Measurements from ENCODE around the gene CEP131.

The CEP131 gene

GRCh38 chr17:81222906-81223761 is at the start of gene CEP131:
Gene CEP131 (minus strand): TSS chr17:81222965. CDS start chr17:81220056, 2,909 bp downstream.
- DNase-seq, result peak; percentile 84

DNA sequence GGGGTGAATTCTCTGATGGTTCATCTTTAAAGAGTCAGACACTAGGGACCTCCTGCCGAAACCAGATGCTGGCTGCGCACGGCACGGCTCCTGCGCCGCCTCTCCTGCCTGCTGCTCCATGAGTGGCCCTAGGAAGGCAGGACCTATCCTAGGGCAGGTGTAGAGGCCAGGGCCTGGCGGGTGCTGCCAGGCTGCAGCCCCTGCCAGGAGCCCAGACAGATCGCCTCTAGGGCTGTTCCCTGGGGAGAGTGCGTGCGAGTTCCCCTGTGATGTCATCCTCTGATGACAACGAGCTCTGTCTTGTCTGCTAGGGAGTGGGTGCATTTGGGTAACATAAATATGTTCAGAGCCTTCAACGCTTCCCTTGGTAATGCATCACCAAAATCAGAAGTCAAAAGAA is 48.5 kb upstream of the CEP131 start:
- no peak for DNase-seq

GRCh38 chr17:81270279-81270678 is 47.5 kb upstream of the CEP131 start:
- DNase-seq, result no peak

GRCh38 chr17:81267390-81268067 is 44.8 kb upstream of the CEP131 start:
- no peak for DNase-seq

DNA sequence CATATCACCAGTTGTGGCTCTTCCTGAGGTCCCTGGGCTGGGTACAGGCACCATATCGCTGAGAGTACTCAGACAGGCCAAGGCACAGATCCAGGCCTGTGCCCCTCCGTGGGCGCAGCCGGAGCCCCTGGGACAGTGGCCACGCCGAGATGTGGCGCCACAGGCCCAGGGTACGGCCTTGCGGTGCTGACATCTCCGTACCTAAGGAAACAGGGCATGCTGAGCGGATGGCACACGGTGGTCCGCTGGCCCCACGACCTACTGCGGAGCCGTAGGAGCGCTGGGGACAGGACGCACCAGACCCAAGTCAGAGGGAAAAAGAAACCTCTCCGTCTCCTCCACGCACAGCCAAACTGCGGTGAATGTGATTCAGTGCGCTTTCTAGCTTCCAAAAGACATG is 42.8 kb upstream of the CEP131 start:
- DNase-seq, result no peak

GRCh38 chr17:81264640-81265039 is 41.9 kb upstream of the CEP131 start:
- no peak for DNase-seq

DNA sequence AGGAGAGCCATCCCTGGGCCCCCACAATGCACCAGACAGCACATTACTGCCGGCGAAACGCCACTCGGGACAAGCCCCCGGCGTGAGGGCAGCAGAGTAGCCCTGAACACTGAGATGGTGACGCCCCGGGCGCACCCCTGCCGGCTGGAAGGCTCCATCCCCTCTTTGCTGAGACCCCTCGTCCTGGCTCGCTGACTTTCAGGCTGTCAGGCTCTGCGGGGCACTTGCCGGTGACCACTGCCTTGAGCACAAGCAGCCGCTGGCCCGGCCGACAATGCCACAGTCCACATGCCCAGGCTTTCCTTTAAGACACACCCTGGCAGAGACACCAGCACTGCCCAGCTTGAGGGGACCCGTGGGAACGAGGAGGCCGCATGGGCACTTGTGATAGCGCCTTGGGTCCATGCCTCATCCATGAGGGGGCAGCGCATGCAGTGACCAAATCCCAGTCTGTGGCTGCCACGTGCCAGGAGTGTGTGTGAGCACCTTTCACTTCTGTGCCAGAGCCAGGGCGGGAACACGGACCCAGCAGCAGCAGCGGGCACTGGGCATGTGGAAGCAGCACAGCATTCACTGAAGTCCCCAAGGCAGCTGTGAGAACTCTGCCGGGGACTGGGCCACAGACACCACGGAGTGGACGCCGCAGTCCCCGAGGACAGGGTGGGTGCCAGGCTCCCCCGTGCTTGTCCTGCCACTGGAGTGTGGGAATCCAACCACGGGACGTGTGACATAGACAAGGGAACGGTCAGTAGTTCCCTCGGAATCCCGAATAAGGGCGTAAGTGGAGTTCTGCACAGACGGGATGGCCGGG is 40.8 kb upstream of the CEP131 start:
- no peak for DNase-seq

- DNase-seq, result no peak
These were observed 39.0 kb upstream of the CEP131 start for GRCh38 chr17:81261582-81262336.

DNA sequence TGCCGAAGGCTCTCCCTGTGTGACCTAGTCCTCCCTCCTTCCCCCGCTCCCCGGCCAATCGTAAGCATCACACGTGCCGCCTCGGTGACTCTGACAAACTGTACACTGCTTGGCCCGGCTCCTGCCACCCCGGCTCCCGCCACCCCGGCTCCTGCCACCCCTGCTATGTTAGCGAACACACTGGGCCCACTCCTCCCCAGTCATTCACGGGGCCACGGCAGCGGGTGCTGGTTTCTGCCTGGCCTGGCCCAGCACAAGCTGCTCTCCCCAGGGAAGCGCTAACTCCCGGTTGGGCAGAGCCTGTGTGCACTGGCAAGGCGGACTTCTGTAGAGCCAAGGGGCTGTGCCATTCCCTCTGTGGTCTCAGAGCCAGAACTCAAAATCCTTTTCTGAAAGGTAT is 38.3 kb upstream of the CEP131 start:
- DNase-seq, result no peak

GRCh38 chr17:81260641-81261040 is 37.9 kb upstream of the CEP131 start:
- DNase-seq, result no peak

DNA sequence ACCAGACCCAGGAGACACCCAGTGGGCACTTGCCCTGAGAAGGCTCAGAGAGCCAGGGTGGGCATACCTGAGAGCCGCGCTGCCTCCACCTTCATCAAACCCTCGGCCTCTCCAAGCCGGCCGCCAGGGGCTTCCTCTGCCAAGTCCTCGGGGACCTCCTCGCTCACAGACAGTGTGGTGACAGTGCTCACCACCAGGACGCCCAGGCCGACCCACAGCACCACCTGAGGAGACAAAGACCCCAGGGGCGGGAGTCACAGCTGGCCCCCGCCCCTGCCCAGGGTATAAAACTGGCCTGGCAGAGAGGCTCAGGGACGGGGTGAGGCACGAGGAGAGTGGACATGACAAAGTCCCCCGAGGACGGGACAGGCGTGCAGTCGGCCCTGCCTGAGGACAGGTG is 37.4 kb upstream of the CEP131 start:
- no peak for DNase-seq

DNA sequence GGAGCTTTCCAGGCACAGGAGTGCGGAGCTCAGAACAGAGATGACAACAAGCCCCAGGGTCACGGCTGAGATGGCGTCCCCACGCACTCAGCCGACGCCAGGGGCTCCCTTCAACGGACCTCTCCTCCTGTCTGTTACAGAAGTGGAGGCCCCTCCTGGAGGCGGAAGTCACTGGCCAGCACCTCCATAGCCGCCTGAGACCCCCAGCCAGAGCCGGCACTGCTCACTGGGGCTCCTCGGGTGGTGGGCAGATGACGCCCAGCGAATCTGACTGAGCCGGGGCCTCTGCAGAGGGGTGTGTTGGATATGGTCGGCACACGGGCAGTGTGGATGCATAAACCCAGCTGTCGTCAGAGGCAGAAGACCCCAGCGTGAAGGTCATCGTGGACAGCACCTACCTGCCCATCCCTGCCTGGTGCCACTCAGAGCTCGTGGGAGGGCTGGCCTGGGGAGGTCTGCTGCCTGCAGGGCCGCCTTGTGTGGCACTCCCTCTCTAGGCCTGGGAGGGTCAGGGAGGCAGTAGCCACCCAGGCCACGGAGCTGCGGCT is 36.4 kb upstream of the CEP131 start:
- DNase-seq, result no peak

DNA sequence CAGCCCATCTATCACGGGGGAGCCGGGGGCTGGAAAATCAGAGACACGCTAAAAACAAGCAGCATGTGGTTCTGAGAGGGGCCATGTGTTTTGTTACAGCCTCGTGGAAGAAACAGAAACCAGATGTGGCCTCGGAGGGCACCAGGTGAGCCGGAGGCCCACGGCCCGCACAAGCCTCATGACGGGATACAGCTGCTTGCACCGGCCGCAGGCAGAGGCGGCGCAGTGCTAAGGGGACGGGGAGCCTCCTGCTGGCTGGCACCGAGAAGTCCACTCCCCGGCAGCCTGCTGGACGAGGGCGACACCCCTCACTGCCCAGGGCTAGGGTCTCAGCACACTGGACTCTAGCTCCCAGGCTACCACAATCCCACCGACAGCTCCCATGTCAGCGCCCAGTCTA is 35.5 kb upstream of the CEP131 start:
- DNase-seq, result no peak

- DNase-seq, result no peak
These were observed 34.8 kb upstream of the CEP131 start for GRCh38 chr17:81257533-81257932.

DNA sequence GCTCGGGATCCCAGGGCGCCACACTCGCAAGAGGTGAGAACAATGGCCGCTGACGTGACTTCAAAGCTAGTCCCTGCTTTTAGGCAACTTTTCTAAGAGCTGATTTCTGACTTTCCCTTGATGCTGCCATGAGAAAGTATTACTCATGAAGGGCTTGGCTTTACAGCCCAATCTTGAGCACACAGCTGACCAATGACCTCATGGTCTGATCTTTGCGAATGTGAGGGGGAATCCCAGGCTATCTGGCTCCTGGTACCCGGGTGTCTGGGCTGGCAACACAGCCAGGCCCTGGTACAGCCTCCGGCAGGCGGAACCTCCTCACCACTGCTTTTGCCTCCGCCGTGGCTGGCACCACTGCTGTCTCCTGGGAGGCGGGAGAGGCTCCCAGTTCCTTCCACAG is 33.9 kb upstream of the CEP131 start:
- DNase-seq, result no peak

DNA sequence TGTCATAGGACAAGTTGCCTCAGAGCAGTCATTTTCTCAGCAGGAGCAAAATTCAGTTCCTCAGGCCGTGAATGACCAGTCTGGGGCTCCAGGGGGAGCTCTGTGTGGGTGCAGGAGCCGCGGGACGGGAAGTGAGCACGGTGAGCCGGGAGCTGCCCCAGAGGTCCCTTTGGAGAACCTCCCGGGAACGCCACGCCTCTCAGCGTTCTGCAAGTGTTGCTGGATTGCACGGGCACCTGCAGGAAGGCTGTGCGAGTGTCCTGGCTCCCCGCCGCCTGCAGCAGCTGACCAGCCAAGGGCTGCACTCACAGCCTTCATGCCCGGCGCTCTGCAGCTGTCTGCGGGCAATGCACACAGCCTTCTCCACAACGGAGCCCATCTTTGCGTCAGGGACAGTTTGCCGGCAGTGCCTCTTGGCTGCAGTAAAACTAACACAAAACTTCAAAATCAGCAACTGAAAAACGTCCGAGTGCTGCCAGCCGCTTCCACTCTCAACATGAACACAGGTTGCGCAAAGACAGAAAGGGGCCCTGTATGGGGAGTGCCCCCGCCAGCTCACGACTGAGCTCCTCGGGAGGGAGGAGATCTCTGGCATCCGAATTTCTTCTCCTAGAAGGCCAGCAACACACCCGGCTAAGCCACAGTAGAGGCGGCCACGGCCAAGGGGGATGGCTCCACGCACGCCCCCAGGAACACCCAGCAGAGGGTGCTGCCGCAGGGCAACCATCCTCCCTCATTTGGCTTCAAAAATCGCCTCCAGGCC is 32.4 kb upstream of the CEP131 start:
- DNase-seq, result peak; percentile 27

DNA sequence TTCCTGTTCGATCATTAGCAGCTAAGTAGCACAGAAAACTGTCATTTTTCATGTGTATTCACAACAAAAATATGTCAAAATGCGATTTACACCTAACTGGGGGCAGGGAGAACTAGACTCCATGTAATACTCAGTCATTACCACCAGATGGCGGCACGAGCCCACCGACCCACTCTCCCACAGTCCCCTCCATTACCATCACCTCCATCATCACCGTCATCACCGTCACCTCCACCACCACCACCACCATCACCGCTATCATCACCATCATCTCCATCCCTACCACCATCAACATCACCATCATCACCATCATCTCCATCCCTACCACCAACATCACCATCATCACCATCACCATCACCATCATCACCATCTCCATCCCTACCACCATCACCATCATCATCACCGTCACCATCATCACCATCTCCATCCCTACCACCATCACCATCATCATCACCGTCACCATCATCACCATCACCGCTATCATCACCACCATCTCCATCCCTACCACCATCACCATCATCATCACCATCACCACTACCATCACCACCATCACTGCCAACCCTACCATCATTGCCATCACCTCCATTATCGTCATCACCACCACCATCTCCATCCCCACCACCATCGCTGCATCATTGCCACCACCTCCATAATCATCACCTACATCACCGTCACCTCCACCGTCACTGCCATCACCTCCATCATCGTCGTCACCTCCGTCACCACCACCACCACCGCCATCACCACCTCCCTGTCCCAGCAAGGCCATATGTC is 30.8 kb upstream of the CEP131 start:
- DNase-seq, result no peak

- DNase-seq, result no peak
These were observed 30.2 kb upstream of the CEP131 start for GRCh38 chr17:81252987-81253329.

DNA sequence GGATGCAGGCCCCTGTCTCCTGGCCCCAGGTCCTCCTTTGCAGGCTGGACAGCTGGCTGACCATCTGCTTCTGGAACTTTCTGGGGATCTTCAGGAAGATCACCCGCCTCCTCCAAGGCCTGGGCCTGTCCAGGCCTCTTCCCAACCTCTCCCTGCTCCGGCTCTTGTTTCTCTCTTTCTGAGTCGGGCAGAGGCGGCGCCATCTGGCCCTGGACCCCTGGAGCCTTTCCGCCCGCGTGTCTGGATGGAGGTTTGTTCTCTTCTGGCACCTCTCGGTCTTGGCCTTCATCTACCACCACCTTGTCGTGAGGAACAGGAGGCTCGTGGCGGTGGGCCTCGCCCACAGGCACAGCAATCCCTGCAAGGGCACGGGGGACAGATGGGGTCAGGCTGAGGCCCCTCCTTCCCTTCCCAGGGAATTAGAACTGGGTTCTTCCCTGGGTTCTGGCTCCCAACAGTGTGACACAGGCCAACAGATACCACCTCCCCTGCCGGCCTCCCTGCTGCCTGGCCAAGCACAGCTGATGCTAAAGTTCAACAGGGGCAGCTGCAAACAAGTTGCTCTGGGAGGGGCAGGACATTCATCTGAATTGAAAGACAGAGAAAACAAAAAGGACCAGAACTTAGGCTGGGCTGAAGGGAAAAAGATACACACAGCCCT is 29.7 kb upstream of the CEP131 start:
- no peak for DNase-seq

DNA sequence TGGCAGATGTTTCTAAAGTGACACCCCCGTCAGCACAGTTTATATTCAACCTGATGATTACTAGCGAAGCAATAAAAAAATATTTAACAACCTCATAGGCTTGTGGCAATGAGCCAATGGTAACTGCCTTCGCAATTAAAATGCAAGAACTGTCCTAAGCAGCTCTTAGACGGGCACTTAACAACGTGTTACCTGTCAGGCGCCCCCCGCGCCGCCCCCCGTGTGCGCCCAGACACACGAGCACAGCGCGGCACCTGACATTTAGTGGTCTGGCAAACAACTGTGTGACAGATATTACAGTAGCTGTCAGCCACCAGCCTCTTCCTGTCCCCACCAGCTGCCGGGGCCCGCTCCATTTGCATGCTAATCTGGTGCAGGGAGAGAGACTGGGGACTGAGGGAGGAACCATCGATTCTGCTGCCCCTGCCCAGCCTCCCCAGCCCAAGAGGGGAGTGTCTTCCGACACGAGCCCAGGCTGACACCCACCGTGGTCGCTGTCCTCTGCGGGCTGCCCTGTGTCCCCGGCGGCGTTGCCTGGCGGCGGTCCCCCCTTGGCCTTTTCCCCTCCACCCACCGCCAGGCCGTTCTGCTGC is 29.0 kb upstream of the CEP131 start:
- DNase-seq, result peak; percentile 89

All from NCI-H187 treated with DMSO at 0.1 percent for 48 hours (cell line).